Astrocyte of the hippocampus (primary cell): Measurements from ENCODE around the gene IPCEF1.
"Not testable (repeated sequence)": the region's sequence is repeated elsewhere in the genome, so short reads cannot be mapped to it uniquely, and the experiment has no call there.

Source experiments
- DNase-seq: peaks from one replicate; pipeline ENCODE4 v3.0.0; 2011; ENCODE audit warnings: low read depth, low spot score

The IPCEF1 gene

GRCh38 chr6:154223296-154223695 is 133.3 kb downstream of the IPCEF1 start:
- DNase-seq: no peak

GRCh38 chr6:154222716-154223115 is 133.9 kb downstream of the IPCEF1 start:
- no peak for DNase-seq

DNA sequence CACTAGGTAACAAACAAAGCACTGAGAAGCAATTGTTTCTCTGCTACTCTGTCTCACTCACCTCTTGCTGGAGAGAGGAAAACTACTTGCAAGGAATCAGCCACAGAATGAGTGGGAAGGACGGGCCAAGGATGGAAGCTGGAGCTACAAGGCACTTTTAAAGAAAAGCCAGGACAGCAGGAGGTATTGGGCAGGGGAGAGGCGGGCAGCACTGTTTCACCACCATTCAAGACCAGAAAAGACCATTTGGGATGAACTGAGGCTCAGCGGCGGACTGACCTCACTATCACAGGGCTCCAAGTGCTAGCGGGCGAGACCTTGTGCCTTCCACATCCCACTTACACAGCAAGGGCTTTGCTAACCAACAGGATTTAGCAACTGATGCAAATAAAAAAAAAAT is 137.4 kb downstream of the IPCEF1 start:
- DNase-seq: no peak

GRCh38 chr6:154218787-154219186 is 137.8 kb downstream of the IPCEF1 start:
- DNase-seq: no peak

- no peak for DNase-seq
Observed at GRCh38 chr6:154218301-154218700, 138.3 kb downstream of the IPCEF1 start.

- no peak for DNase-seq
Observed at GRCh38 chr6:154213782-154214181, 142.8 kb downstream of the IPCEF1 start.

GRCh38 chr6:154210678-154211077 is 145.9 kb downstream of the IPCEF1 start:
- no peak for DNase-seq

DNA sequence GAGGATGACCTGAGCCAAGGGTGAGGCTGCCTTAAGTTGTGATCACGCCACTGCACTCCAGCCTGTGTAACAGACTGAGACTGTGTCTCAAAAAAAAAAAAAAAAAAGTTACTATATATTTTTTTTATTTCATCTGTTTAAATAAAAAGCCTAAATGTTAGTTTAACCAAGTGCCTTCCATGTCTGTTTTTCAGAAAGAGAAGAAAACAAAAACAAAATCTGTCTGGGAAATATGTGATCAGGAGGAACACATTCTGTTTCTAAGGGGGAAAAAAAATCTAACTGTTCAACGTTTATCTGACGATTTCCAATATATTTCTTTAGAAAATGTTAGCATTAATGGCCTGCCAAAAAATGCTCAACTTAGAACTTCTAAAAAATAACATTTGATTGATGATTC is 147.0 kb downstream of the IPCEF1 start:
- no peak for DNase-seq

GRCh38 chr6:154206996-154207395 is 149.6 kb downstream of the IPCEF1 start:
- DNase-seq: no peak

DNA sequence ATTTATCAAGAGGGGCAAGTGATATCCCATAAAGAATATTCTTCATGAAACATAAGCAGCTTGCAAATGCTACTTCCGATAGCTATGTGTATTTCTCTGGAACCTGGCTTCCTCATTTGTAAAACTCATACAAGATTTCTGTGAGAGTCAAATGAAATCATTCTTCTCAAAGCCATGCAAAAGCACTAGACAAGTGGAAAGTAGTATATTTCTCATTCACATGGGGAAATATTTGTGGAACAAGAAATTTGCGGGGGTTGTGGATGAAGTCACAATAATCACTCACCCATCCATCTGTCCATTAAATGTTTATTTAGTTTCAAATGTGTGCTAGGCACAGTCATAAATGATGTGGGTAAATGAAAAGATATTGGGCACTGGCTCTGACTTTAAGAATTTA is 150.5 kb downstream of the IPCEF1 start:
- DNase-seq: no peak

GRCh38 chr6:154202958-154203357 is 153.6 kb downstream of the IPCEF1 start:
- no peak for DNase-seq

DNA sequence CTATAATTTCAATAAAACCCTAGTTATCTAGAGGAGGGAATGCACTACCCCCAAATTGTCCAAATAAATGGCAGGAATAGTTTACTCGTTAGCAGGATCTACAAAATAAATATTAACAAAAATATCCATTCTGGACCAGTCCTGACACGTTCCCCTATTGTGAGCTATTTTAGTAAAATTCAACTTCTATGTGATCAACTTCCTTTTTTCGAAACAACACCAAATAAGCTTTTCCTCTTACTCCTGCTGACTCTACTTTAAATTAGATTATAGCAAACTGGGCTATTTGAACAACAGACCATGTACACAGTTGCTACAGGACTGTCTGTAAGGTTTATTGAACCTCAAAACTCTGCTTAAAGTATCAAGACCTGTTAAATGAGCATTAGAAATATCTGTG is 154.3 kb downstream of the IPCEF1 start:
- no peak for DNase-seq

DNA sequence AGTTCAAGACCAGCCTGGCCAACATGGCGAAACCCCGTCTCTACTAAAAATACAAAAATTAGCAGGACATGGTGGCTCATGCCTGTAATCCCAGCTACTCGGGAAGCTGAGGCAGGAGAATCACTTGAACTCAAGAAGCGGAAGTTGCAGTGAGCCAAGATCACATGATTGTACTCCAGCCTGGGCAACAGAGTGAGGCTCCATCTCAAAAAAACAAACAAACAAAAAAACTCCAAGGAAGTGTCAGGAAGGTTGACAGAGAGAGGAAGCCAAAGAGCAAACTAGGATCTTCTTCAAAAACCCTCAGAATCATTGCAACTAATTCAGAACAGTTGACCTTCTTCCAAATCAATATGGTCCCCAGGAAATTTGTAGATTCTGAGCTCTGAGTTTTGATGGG is 154.9 kb downstream of the IPCEF1 start:
- not testable (repeated sequence) for DNase-seq

DNA sequence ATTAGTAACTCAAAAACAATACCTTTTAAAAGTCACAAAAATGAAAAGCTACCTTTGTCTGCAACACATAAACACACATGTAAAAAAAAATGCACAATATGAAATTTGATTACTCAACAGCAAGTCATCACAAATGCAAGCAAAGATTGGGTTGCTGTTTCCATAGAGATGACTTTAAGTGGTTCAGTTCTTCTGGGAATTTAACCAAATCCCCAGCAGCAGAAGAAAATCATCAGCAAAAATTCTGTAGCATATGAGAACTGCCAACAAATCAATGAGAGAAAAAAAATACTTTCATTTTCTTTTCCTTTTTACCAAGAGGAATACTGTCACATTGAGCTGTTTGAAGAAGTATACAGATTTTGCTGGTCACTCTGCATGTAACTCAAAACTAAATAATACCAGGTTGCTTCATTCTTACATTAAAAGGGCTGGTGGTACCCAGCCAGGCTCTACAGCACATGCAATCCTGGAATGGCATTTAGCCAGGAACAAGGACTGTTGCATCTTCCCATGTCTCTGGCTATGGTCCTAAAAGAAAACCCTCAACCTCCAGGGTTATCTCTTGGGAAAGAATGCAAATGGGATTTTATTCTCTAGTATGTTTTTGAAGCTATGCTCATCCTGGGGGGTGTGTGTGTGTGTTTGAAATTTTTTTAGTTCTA is 159.3 kb downstream of the IPCEF1 start:
- DNase-seq: peak; percentile 42

DNA sequence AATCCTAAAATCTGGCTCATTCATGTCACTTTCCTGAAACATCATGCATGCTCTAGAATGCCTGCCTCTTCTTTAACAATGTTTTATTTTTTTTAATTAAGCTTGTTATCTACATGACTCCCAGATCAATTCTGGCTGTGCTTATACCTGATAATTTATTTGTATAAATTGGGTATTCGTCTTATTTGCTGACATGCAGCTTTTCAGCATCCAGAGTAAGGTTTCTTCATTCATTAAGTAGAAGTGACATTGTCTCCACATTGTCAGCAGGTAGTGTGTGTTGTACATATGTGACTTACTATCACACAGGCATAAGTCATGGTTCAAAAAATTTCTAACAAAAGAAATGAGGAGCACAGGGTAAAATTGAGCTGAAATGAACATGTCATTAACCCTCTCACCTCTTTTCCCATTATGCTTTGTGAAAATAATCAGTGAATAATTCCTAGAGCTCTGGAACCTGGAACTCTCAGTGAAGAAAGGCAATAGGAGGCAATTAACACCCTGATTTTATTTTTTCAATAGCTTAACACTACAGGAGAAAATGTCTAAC is 160.2 kb downstream of the IPCEF1 start:
- DNase-seq: no peak

DNA sequence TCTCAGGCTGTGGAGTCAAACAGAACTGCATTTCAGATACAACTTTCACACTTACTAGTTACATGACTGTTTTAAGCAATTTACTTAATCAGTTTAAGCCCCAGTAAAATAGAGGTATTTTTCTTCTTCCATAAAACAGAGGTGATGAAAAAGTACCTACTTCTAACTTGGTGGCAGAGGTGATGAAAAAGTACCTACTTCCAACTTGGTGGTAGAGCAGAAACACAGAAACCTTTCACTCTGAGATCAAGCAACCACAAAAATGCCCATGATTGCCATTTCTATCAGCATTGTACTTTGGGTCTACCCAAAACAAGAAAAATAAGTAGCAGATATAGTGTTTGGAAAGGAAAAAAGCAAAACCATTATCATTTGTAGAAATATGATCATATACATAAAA is 168.9 kb downstream of the IPCEF1 start:
- DNase-seq: no peak

GRCh38 chr6:154187203-154187602 is 169.4 kb downstream of the IPCEF1 start:
- no peak for DNase-seq

GRCh38 chr6:154179434-154179833 is 177.2 kb downstream of the IPCEF1 start:
- no peak for DNase-seq

GRCh38 chr6:154172393-154172792 is 184.2 kb downstream of the IPCEF1 start:
- not testable (repeated sequence) for DNase-seq

DNA sequence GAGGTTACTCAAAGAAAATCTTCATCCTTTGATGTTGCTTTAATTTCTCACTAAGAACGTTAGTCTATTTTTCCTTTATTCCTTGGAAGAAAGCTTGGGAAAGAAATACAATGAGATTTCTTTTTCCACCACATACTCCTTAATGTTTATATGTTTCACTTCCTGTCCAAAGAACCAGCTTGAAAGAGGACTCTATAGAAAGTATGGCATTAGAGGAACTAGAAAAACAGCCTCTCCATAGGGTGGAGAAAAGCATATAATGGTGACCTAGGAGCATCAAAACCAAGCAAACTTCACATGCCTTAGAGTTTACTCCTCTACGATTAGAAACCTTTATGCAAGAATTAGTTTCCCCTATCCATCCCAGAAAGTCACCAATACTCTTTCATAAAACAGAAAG is 186.5 kb downstream of the IPCEF1 start:
- no peak for DNase-seq

DNA sequence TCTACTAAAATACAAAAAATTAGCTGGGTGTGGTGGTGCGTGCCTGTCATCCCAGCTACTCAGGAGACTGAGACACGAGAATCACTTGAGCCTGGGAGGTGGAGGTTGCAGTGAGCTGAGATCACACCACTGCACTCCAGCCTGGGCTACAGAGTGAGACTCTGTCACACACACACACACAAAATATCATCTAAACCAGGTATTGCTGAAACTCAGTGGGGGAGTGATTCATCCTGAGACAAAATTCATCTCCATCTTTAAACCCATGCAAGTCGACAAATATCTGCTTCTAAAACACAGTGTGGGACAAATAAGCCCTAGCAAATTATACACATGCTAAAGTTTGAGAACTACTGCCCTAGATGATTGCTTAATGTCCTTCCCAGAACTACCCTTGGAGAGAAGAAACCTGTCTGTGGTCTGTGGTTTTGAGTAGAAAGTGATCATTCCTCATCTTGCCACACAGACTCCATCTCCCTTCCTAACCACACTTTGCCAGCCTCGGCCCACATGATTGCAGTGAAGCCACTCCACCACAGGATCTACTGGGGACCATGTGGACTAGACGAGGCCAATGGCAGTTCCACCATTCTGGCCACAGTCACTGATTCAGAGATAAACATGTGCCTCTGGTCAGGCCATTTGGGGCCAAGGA is 187.3 kb downstream of the IPCEF1 start:
- DNase-seq: peak; percentile 25

- no peak for DNase-seq
Observed at GRCh38 chr6:154167126-154167525, 189.5 kb downstream of the IPCEF1 start.

- DNase-seq: no peak
Observed at GRCh38 chr6:154166140-154166539, 190.5 kb downstream of the IPCEF1 start.
